Endothelial cell of umbilical vein (primary cell): ENCODE data around the gene VIT. TPM values are rescaled to one million over a fixed set of nuclear protein-coding genes. Genes with fewer than 3 reads are reported as not detected.

Experiments used
- BruUV-seq: library from RNA; stranded (reverse); fragments of 400-500 nt; replicated peaks from 2 replicates; lab custom pipeline; 2021; lab: Mats Ljungman, UMichigan
- CTCF ChIA-PET: fragments of 300-600, 350-600 bp; sonication (Branson Sonifier 250); formaldehyde crosslinking; loops from one replicate; lab custom pipeline; 2021; ENCODE audit warnings: antibody characterized with exemption, inconsistent platforms; lab: Charles Lee
- POLR2A ChIA-PET: fragments of 300-600, 350-600 bp; sonication (Branson Sonifier 250); formaldehyde crosslinking; loops from one replicate; lab custom pipeline; 2021; ENCODE audit warnings: antibody characterized with exemption, inconsistent platforms; lab: Charles Lee
- DNase-seq: peaks from one replicate; pipeline ENCODE4 v3.0.0-alpha.2; 2011; ENCODE audit warnings: low read depth, low spot score
- FAIRE-seq: peaks from 2 replicates; lab custom pipeline; 2011; peaks lifted over from hg19 to GRCh38; lab: Jason Lieb, UNC
- H2AFZ ChIP-seq: 2 replicates; pipeline ENCODE4 v1.6.0; 2012; ENCODE audit warnings: low read depth, low read length, control low read depth, inconsistent platforms
- H3K27ac ChIP-seq: 2 replicates; pipeline ENCODE4 v1.5.1; 2011; ENCODE audit warnings: low read depth, mild to moderate bottlenecking, control low read depth, low read length, moderate library complexity; ENCODE audit not compliant: insufficient read depth
- H3K27me3 ChIP-seq, 2 experiments: 2 replicates each; pipeline versions ENCODE4 v1.6.0 to v1.6.1; 2011; ENCODE audit warnings: low read length in 2 of 2, mixed read lengths in 1 of 2; ENCODE audit not compliant: control insufficient read depth in 2 of 2, insufficient read depth in 2 of 2
- H3K36me3 ChIP-seq, 2 experiments: 2 replicates in 1 of 2; 3 replicates in 1 of 2; pipeline ENCODE4 v1.5.1; 2011; ENCODE audit warnings: low read length in 2 of 2, mild to moderate bottlenecking in 1 of 2, moderate library complexity in 1 of 2; ENCODE audit not compliant: control insufficient read depth in 2 of 2, insufficient read depth in 2 of 2; ENCODE audit errors: extremely low read depth in 1 of 2
- H3K4me1 ChIP-seq: 3 replicates; pipeline ENCODE4 v1.5.1; 2011; ENCODE audit warnings: mild to moderate bottlenecking, low read length; ENCODE audit not compliant: control insufficient read depth, insufficient read depth; ENCODE audit errors: extremely low read depth
- H3K4me2 ChIP-seq: 2 replicates; pipeline ENCODE4 v1.6.1; 2011; ENCODE audit warnings: low read length, control low read depth, mixed read lengths; ENCODE audit not compliant: insufficient read depth
- H3K4me3 ChIP-seq, 3 experiments: fragments of 200-600 bp in 1 of 3; sonication (generic), shearing (Covaris generic) in 1 of 3; replicated peaks in 1 of 3; 2 replicates each; pipeline ENCODE4 v1.5.1; 2011 to 2016; ENCODE audit warnings: control low read depth in 3 of 3, low read length in 3 of 3, mild to moderate bottlenecking in 2 of 3, inconsistent platforms in 1 of 3, low read depth in 1 of 3, moderate library complexity in 1 of 3; ENCODE audit not compliant: insufficient read depth in 1 of 3
- H3K79me2 ChIP-seq: 2 replicates; pipeline ENCODE4 v1.6.0; 2012; ENCODE audit warnings: low read length, inconsistent platforms; ENCODE audit not compliant: control insufficient read depth, insufficient read depth
- H3K9ac ChIP-seq: replicated peaks from 2 replicates; pipeline ENCODE3; 2011; ENCODE audit warnings: low read length, control low read depth; ENCODE audit not compliant: insufficient read depth; ENCODE audit errors: extremely low read depth
- H3K9me1 ChIP-seq: replicated peaks from 3 replicates; pipeline ENCODE4 v1.6.0; 2011; ENCODE audit warnings: mild to moderate bottlenecking, low read length; ENCODE audit not compliant: control insufficient read depth, insufficient read depth; ENCODE audit errors: extremely low read depth
- H3K9me3 ChIP-seq: replicated peaks from 2 replicates; pipeline ENCODE4 v1.5.1; 2012; ENCODE audit warnings: low read length, inconsistent platforms; ENCODE audit not compliant: control insufficient read depth, insufficient read depth
- H4K20me1 ChIP-seq: replicated peaks from 2 replicates; pipeline ENCODE3; 2011; ENCODE audit warnings: mild to moderate bottlenecking, low read length; ENCODE audit not compliant: control insufficient read depth, insufficient read depth; ENCODE audit errors: extremely low read depth
- FOS ChIP-seq: IDR thresholded peaks from 2 replicates; pipeline ENCODE4 v1.6.1; 2011; ENCODE audit warnings: mild to moderate bottlenecking, low read length, moderate library complexity, borderline replicate concordance; ENCODE audit not compliant: insufficient read depth
- JUN ChIP-seq: IDR thresholded peaks from 2 replicates; pipeline ENCODE4 v1.6.1; 2011; ENCODE audit warnings: borderline replicate concordance, low read depth; ENCODE audit not compliant: insufficient read length, insufficient read depth
- MAX ChIP-seq: IDR thresholded peaks from 2 replicates; pipeline ENCODE4 v1.6.1; 2011; ENCODE audit not compliant: insufficient read depth, insufficient read length
- dilution Hi-C: fragments of 300-500 bp; cut with MboI; formaldehyde crosslinking; loops from one replicate; pipeline ENCODE4 v1.15.0; 2019; ENCODE audit warnings: low sequenced_read_pairs; ENCODE audit not compliant: extremely low pct_ligation_motif_present
- intact Hi-C: fragments of 100-400 bp; cut with micrococcal nuclease; formaldehyde crosslinking; loops from one replicate; pipeline ENCODE4 v1.10.0; 2022
- polyA plus RNA-seq, 4 experiments: library from polyadenylated mRNA; depleted of rRNA in 3 of 4; stranded (reverse) in 3 of 4; unstranded in 1 of 4; fragments of >200 nt; gene quantifications; 2 replicates each; pipeline versions ENCODE4 v1.2.1 to v1.2.3, GENCODE V29; 2011 to 2012; ENCODE audit warnings: missing spikeins in 1 of 4
- total RNA-seq: library from RNA; stranded (reverse); gene quantifications from 2 replicates; pipeline ENCODE4 v1.2.3, GENCODE V29; 2021

VIT gene
- total and polyA plus RNA-seq, 2 donors (not counting 3 experiments of a cell fraction or from before 2014, with no cell fraction given), result 0.54 to 0.88 TPM

GRCh38 chr2:36743954-36744353, 47.4 kb downstream of the VIT start:
- ChIA-PET CTCF (interaction anchor here (1.8 kb wide), 1 partner anchor 16 kb away, joined by 3 read pairs; no protein-coding TSS in a partner anchor), POLR2A (no interaction called here)
- Histone ChIP-seq H3K79me2 (no peaks in the 10 kb centered on the region), H3K36me3 (no peaks in the 10 kb centered on the region), H3K9me3 (no peaks in the 10 kb centered on the region), H3K9me1 (no peaks in the 10 kb centered on the region), H2AFZ (no peak overlapping the region), H3K4me1 (no peaks in the 10 kb centered on the region), H3K4me2 (no peak overlapping the region), H3K4me3 (no peak overlapping the region), H3K9ac (no peak overlapping the region), H3K27ac (no peak overlapping the region), H4K20me1 (no peaks in the 10 kb centered on the region), H3K27me3 (peaks cover 28 to 50% of the 10 kb centered on the region in 2 experiments)
- no TSS peak for BruUV-seq
- no peak for TF ChIP-seq FOS
- no peak for DNase-seq
- intact Hi-C loops (no loop called here), dilution Hi-C loops (no loop called here)
- FAIRE-seq, result no peak

GRCh38 chr2:36748166-36748565, 51.7 kb downstream of the VIT start:
- CTCF ChIA-PET, result no interaction called here
- no peak for TF ChIP-seq MAX
- TF ChIP-seq JUN, result no peak
- Histone ChIP-seq H3K9me1 (no peaks in the 10 kb centered on the region), H3K27me3 (peaks cover 10 to 28% of the 10 kb centered on the region in 2 experiments), H3K27ac (no peak overlapping the region), H2AFZ (no peak overlapping the region), H3K79me2 (no peaks in the 10 kb centered on the region), H4K20me1 (no peaks in the 10 kb centered on the region), H3K36me3 (no peaks in the 10 kb centered on the region), H3K4me1 (no peaks in the 10 kb centered on the region), H3K9ac (no peak overlapping the region), H3K4me3 (no peak overlapping the region), H3K9me3 (no peaks in the 10 kb centered on the region), H3K4me2 (no peak overlapping the region)
- no TSS peak for BruUV-seq
- POLR2A ChIA-PET, result no interaction called here
- dilution Hi-C loops, result no loop called here
- DNase-seq (no peak), FAIRE-seq (no peak)
- intact Hi-C loops, result no loop called here
